Measurements from ENCODE around the gene CYP4A22. TPM values are rescaled to one million over a fixed set of nuclear protein-coding genes. Genes with fewer than 3 reads are reported as not detected.

CYP4A22 gene
- total and polyA plus RNA-seq, 2 donors (not counting 3 experiments of a cell fraction or from before 2014, with no cell fraction given) = not detected

DNA sequence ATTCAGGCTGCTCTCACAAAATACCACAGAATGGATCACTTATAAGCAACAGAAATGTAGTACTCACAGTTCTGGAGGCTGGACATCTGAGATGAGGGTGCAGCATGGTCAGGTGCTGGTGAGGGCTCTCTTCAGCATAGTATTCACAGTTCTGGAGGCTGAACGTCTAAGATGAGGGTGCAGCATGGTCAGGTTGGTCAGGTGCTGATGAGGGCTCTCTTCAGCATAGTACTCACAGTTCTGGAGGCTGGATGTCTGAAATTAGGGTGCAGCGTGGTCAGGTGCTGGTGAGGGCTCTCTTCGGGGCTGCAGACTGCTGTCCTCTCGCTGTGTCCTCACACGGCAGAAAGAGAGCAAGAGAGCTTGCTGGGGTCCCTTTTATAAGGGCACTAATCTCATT lies 35.5 kb downstream of the CYP4A22 start:
- no TSS peak for BruUV-seq (replicated peaks)
- Histone ChIP-seq H3K36me3 (ENCODE audit: control insufficient read depth in 2 of 2, extremely low read depth in 1 of 2, insufficient read depth in 2 of 2, low read length in 2 of 2) (no peaks in the 10 kb centered on the region), H3K4me1 (ENCODE audit: control insufficient read depth, extremely low read depth, insufficient read depth, low read length) (no peaks in the 10 kb centered on the region), H3K79me2 (ENCODE audit: control insufficient read depth, insufficient read depth, low read length) (no peaks in the 10 kb centered on the region), H3K27ac (ENCODE audit: insufficient read depth, low read depth, low read length) (no peak overlapping the region), H3K4me3 (replicated peaks in 1 of 3; ENCODE audit: insufficient read depth in 1 of 3, low read depth in 1 of 3, low read length in 3 of 3) (no peak overlapping the region), H3K4me2 (ENCODE audit: insufficient read depth, low read length) (no peak overlapping the region), H3K9me1 (replicated peaks; ENCODE audit: control insufficient read depth, extremely low read depth, insufficient read depth, low read length) (no peaks in the 10 kb centered on the region), H2AFZ (ENCODE audit: low read depth, low read length) (no peak overlapping the region), H3K9ac (replicated peaks; ENCODE audit: extremely low read depth, insufficient read depth, low read length) (no peak overlapping the region), H3K27me3 (ENCODE audit: control insufficient read depth in 2 of 2, insufficient read depth in 2 of 2, low read length in 2 of 2) (no peaks in the 10 kb centered on the region), H4K20me1 (replicated peaks; ENCODE audit: control insufficient read depth, extremely low read depth, insufficient read depth, low read length) (no peaks in the 10 kb centered on the region), H3K9me3 (replicated peaks; ENCODE audit: control insufficient read depth, insufficient read depth, low read length) (no peaks in the 10 kb centered on the region)
- TF ChIP-seq EZH2 (IDR thresholded peaks at IDR 0.05; ENCODE audit: borderline replicate concordance, low read depth, low read length, severe bottlenecking) (no peak), MYC (IDR thresholded peaks at IDR 0.05; ENCODE audit: low read depth, low read length) (no peak), POLR2A (IDR thresholded peaks at IDR 0.05; ENCODE audit: low read depth, low read length) (no peak), POLR2AphosphoS5 (IDR thresholded peaks at IDR 0.05; ENCODE audit: insufficient read depth, low read depth, low read length) (no peak), GATA2 (IDR thresholded peaks at IDR 0.05; ENCODE audit: insufficient read depth, insufficient read length, low read depth, low read length) (no peak), JUN (IDR thresholded peaks at IDR 0.05; ENCODE audit: borderline replicate concordance, insufficient read depth, insufficient read length, low read depth) (no peak), FOS (IDR thresholded peaks at IDR 0.05; ENCODE audit: borderline replicate concordance, insufficient read depth, low read length) (no peak)
- TF ChIP-seq, protein P1, sequence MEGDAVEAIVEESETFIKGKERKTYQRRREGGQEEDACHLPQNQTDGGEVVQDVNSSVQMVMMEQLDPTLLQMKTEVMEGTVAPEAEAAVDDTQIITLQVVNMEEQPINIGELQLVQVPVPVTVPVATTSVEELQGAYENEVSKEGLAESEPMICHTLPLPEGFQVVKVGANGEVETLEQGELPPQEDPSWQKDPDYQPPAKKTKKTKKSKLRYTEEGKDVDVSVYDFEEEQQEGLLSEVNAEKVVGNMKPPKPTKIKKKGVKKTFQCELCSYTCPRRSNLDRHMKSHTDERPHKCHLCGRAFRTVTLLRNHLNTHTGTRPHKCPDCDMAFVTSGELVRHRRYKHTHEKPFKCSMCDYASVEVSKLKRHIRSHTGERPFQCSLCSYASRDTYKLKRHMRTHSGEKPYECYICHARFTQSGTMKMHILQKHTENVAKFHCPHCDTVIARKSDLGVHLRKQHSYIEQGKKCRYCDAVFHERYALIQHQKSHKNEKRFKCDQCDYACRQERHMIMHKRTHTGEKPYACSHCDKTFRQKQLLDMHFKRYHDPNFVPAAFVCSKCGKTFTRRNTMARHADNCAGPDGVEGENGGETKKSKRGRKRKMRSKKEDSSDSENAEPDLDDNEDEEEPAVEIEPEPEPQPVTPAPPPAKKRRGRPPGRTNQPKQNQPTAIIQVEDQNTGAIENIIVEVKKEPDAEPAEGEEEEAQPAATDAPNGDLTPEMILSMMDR (IDR thresholded peaks at IDR 0.05; ENCODE audit: extremely low read depth in 1 of 2, insufficient read depth in 1 of 2, low read depth in 1 of 2, low read length in 2 of 2) = no peak
- CTCF ChIA-PET = no interaction called here
- no peak for DNase-seq (ENCODE audit: low read depth, low spot score)
- intact Hi-C loops (cut with micrococcal nuclease) (loop anchor here (5.0 kb wide), 1 partner anchor 425 kb away; no protein-coding TSS in a partner anchor), dilution Hi-C loops (cut with MboI; ENCODE audit: extremely low pct_ligation_motif_present, low sequenced_read_pairs) (no loop called here)
- FAIRE-seq = no peak
- POLR2A ChIA-PET = no interaction called here
